GM23338 (cell line): Measurements from ENCODE around the gene MAD2L1BP. TPM values are rescaled to one million over a fixed set of nuclear protein-coding genes. Genes with fewer than 3 reads are reported as not detected.

ENCODE experiments used
- ATAC-seq: fragments of 200-7000 bp; cut with Tn5 transposase; 3 replicates; pipeline ENCODE4 v1.9.1; 2020
- DNase-seq: peaks from one replicate; pipeline ENCODE4 v3.0.0-alpha.2; 2015; ENCODE audit warnings: low spot score
- H2AFZ ChIP-seq: fragments of 200-600 bp; sonication (generic); 2 replicates; pipeline ENCODE4 v1.8.0; 2016; ENCODE audit warnings: antibody characterized with exemption, mild to moderate bottlenecking, moderate library complexity
- H3F3A ChIP-seq: fragments of 200-600 bp; sonication (generic); replicated peaks from 2 replicates; pipeline ENCODE4 v1.8.0; 2017; ENCODE audit warnings: antibody characterized with exemption, mixed run types, low read depth
- H3K27ac ChIP-seq: fragments of 200-600 bp; sonication (generic); 2 replicates; pipeline ENCODE4 v1.6.1; 2016; ENCODE audit warnings: low read depth
- H3K27me3 ChIP-seq: fragments of 200-600 bp; sonication (generic); 2 replicates; pipeline ENCODE4 v1.8.0; 2016; ENCODE audit warnings: mild to moderate bottlenecking, mixed run types, moderate library complexity; ENCODE audit not compliant: insufficient read depth
- H3K36me3 ChIP-seq: fragments of 200-600 bp; sonication (generic); 2 replicates; pipeline ENCODE4 v1.8.0; 2016; ENCODE audit warnings: mild to moderate bottlenecking; ENCODE audit not compliant: insufficient read depth
- H3K4me1 ChIP-seq: fragments of 200-600 bp; sonication (generic); 2 replicates; pipeline ENCODE4 v1.8.0; 2016; ENCODE audit warnings: mild to moderate bottlenecking, moderate library complexity; ENCODE audit not compliant: insufficient read depth
- H3K4me2 ChIP-seq: fragments of 200-600 bp; sonication (generic); 2 replicates; pipeline ENCODE4 v1.7.1; 2017; ENCODE audit warnings: mixed run types
- H3K4me3 ChIP-seq: fragments of 200-600 bp; sonication (generic); 2 replicates; pipeline ENCODE4 v1.6.1; 2016; ENCODE audit warnings: mixed run types
- H3K79me2 ChIP-seq: fragments of 200-600 bp; sonication (generic); replicated peaks from 2 replicates; pipeline ENCODE4 v1.8.0; 2017; ENCODE audit warnings: mild to moderate bottlenecking; ENCODE audit not compliant: insufficient read depth
- H3K9me2 ChIP-seq: fragments of 200-600 bp; sonication (generic); 2 replicates; pipeline ENCODE4 v1.8.0; 2017; ENCODE audit not compliant: insufficient read depth
- H4K20me1 ChIP-seq: fragments of 200-600 bp; sonication (generic); replicated peaks from 2 replicates; pipeline ENCODE4 v1.8.0; 2017; ENCODE audit warnings: mild to moderate bottlenecking; ENCODE audit not compliant: insufficient read depth
- H3K27ac Mint-ChIP-seq: 2 replicates; pipeline ENCODE4 v1.8.0; 2020; ENCODE audit warnings: inconsistent platforms, mild to moderate bottlenecking, moderate library complexity, mixed read lengths
- H3K27me3 Mint-ChIP-seq: 3 replicates; pipeline ENCODE4 v1.8.0; 2022; ENCODE audit warnings: low read depth, mild to moderate bottlenecking, moderate library complexity, mixed read lengths, inconsistent platforms; ENCODE audit not compliant: insufficient read depth, poor library complexity
- H3K36me3 Mint-ChIP-seq: 3 replicates; pipeline ENCODE4 v1.8.0; 2021; ENCODE audit warnings: low read depth, mild to moderate bottlenecking, inconsistent platforms, moderate library complexity, mixed read lengths
- H3K4me1 Mint-ChIP-seq: 3 replicates; pipeline ENCODE4 v1.8.0; 2020; ENCODE audit warnings: mild to moderate bottlenecking, inconsistent platforms, mixed read lengths
- H3K4me3 Mint-ChIP-seq: 3 replicates; pipeline ENCODE4 v1.8.0; 2021; ENCODE audit warnings: moderate library complexity, mild to moderate bottlenecking, inconsistent platforms, mixed read lengths
- H3K9me3 Mint-ChIP-seq: 3 replicates; pipeline ENCODE4 v1.8.0; 2020; ENCODE audit warnings: moderate library complexity, mild to moderate bottlenecking, inconsistent platforms, mixed read lengths
- CREB1 ChIP-seq: fragments of 250-450 bp; sonication (Bioruptor Pico); IDR thresholded peaks from 2 replicates; pipeline ENCODE4 v1.5.0; 2020; ENCODE audit warnings: low read depth, mild to moderate bottlenecking, moderate library complexity
- EZH2 ChIP-seq: fragments of 200-600 bp; sonication (generic); IDR thresholded peaks from one replicate; pipeline ENCODE4 v1.8.0; 2017; ENCODE audit warnings: antibody characterized with exemption, mild to moderate bottlenecking, low read depth; ENCODE audit not compliant: unreplicated experiment
- EZH2phosphoT487 ChIP-seq: fragments of 200-600 bp; sonication (generic); IDR thresholded peaks from one replicate; pipeline ENCODE4 v1.8.1; 2018; ENCODE audit warnings: antibody characterized with exemption; ENCODE audit not compliant: unreplicated experiment
- JUNB ChIP-seq: IDR thresholded peaks from one replicate; pipeline ENCODE4 v1.6.1; 2016; ENCODE audit warnings: antibody characterized with exemption; ENCODE audit not compliant: unreplicated experiment
- NANOG ChIP-seq: IDR thresholded peaks from 2 replicates; pipeline ENCODE4 v1.6.1; 2016; ENCODE audit warnings: antibody characterized with exemption, borderline replicate concordance
- POLR2AphosphoS5 ChIP-seq: IDR thresholded peaks from 2 replicates; pipeline ENCODE4 v1.6.1; 2016; ENCODE audit warnings: antibody characterized with exemption, low read depth
- STAT1 ChIP-seq: IDR thresholded peaks from one replicate; pipeline ENCODE4 v1.6.1; 2016; ENCODE audit warnings: antibody characterized with exemption; ENCODE audit not compliant: unreplicated experiment
- ZNF114 ChIP-seq: fragments of 250-450 bp; sonication (Bioruptor Pico); IDR thresholded peaks from 2 replicates; pipeline ENCODE4 v1.5.0; 2020; ENCODE audit warnings: mild to moderate bottlenecking, moderate library complexity
- ZNF331 ChIP-seq: fragments of 250-450 bp; sonication (Bioruptor Pico); IDR thresholded peaks from 2 replicates; pipeline ENCODE4 v1.5.0; 2020; ENCODE audit warnings: low read depth, mild to moderate bottlenecking, moderate library complexity
- polyA plus RNA-seq: library from polyadenylated mRNA; unstranded; fragments of >200 nt; fragmentation: Nextera tagmentation; extraction: Ambion mirVana; gene quantifications from 2 replicates; pipeline ENCODE4 v1.2.1, GENCODE V29; 2016
- total RNA-seq: library from RNA; depleted of rRNA; stranded (reverse); fragments of >200 nt; shearing (Covaris generic); gene quantifications from 2 replicates; pipeline ENCODE4 v1.2.3, GENCODE V29; 2014
- TF ChIP-seq, protein P1 (sequence below): IDR thresholded peaks from one replicate; pipeline ENCODE4 v1.6.1; 2018; ENCODE audit warnings: antibody characterized with exemption; ENCODE audit not compliant: unreplicated experiment
- TF ChIP-seq, protein P2 (sequence below): fragments of 250-450 bp; sonication (Bioruptor Pico); IDR thresholded peaks from 2 replicates; pipeline ENCODE4 v1.5.0; 2020; ENCODE audit warnings: mild to moderate bottlenecking, moderate library complexity
- TF ChIP-seq, protein P3 (sequence below): IDR thresholded peaks from 2 replicates; pipeline ENCODE4 v1.6.1; 2016; ENCODE audit warnings: antibody characterized with exemption
- TF ChIP-seq, protein P4 (sequence below), 2 experiments: fragments of 200-600 bp in 1 of 2; sonication (generic) in 1 of 2; conservative IDR thresholded peaks; 2 replicates each; pipeline versions ENCODE4 v1.5.1 to v1.6.1; 2016 to 2017; ENCODE audit warnings: antibody characterized with exemption in 2 of 2, low read depth in 2 of 2, mild to moderate bottlenecking in 2 of 2, moderate library complexity in 1 of 2

Gene MAD2L1BP
- total and polyA plus RNA-seq, 2 experiments from 2014 or later: 26.6 to 51.7 TPM

DNA sequence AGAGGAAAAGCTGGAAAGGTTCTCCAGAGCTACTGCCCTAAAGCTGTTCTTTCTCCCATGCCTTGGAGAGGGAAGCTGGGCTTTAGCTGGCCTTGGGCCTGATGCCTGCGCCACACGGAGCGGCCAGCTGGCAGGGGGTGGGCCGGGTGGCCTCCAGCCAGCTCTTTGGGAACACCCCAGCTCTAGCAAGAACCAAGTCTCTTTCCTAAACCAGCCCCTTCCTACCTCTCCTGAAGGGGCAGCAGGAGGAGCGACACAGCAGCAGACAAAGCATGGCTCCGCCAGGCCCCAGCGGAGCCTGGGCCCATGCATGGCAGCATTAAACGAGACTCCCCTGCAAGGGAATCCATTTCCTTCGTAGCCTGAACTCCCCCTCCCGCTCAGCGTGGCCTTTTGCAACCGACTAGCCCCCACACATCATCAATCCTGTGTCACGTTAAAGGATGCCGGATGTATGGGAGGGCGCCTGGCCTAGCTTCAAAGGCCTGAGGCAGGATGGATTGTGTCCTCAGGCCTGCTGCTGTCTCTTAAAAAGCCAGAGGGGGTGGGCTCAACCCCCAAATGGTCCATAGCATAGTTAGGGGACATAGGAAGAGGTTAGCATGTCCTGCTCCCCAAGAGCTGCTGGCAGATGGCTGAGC, 37.9 kb downstream of the MAD2L1BP start:
- H3K27me3 Mint-ChIP-seq: peaks cover 9% of the 10 kb centered on the region
- TF ChIP-seq ZNF331 (CRISPR knock-in tag) (no peak), CREB1 (CRISPR knock-in tag) (no peak), STAT1 (no peak), ZNF114 (CRISPR knock-in tag) (no peak), NANOG (no peak), JUNB (no peak), EZH2phosphoT487 (no peak), EZH2 (no peak), POLR2AphosphoS5 (no peak)
- TF ChIP-seq, protein P1, sequence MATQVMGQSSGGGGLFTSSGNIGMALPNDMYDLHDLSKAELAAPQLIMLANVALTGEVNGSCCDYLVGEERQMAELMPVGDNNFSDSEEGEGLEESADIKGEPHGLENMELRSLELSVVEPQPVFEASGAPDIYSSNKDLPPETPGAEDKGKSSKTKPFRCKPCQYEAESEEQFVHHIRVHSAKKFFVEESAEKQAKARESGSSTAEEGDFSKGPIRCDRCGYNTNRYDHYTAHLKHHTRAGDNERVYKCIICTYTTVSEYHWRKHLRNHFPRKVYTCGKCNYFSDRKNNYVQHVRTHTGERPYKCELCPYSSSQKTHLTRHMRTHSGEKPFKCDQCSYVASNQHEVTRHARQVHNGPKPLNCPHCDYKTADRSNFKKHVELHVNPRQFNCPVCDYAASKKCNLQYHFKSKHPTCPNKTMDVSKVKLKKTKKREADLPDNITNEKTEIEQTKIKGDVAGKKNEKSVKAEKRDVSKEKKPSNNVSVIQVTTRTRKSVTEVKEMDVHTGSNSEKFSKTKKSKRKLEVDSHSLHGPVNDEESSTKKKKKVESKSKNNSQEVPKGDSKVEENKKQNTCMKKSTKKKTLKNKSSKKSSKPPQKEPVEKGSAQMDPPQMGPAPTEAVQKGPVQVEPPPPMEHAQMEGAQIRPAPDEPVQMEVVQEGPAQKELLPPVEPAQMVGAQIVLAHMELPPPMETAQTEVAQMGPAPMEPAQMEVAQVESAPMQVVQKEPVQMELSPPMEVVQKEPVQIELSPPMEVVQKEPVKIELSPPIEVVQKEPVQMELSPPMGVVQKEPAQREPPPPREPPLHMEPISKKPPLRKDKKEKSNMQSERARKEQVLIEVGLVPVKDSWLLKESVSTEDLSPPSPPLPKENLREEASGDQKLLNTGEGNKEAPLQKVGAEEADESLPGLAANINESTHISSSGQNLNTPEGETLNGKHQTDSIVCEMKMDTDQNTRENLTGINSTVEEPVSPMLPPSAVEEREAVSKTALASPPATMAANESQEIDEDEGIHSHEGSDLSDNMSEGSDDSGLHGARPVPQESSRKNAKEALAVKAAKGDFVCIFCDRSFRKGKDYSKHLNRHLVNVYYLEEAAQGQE: no peak
- TF ChIP-seq, protein P2, sequence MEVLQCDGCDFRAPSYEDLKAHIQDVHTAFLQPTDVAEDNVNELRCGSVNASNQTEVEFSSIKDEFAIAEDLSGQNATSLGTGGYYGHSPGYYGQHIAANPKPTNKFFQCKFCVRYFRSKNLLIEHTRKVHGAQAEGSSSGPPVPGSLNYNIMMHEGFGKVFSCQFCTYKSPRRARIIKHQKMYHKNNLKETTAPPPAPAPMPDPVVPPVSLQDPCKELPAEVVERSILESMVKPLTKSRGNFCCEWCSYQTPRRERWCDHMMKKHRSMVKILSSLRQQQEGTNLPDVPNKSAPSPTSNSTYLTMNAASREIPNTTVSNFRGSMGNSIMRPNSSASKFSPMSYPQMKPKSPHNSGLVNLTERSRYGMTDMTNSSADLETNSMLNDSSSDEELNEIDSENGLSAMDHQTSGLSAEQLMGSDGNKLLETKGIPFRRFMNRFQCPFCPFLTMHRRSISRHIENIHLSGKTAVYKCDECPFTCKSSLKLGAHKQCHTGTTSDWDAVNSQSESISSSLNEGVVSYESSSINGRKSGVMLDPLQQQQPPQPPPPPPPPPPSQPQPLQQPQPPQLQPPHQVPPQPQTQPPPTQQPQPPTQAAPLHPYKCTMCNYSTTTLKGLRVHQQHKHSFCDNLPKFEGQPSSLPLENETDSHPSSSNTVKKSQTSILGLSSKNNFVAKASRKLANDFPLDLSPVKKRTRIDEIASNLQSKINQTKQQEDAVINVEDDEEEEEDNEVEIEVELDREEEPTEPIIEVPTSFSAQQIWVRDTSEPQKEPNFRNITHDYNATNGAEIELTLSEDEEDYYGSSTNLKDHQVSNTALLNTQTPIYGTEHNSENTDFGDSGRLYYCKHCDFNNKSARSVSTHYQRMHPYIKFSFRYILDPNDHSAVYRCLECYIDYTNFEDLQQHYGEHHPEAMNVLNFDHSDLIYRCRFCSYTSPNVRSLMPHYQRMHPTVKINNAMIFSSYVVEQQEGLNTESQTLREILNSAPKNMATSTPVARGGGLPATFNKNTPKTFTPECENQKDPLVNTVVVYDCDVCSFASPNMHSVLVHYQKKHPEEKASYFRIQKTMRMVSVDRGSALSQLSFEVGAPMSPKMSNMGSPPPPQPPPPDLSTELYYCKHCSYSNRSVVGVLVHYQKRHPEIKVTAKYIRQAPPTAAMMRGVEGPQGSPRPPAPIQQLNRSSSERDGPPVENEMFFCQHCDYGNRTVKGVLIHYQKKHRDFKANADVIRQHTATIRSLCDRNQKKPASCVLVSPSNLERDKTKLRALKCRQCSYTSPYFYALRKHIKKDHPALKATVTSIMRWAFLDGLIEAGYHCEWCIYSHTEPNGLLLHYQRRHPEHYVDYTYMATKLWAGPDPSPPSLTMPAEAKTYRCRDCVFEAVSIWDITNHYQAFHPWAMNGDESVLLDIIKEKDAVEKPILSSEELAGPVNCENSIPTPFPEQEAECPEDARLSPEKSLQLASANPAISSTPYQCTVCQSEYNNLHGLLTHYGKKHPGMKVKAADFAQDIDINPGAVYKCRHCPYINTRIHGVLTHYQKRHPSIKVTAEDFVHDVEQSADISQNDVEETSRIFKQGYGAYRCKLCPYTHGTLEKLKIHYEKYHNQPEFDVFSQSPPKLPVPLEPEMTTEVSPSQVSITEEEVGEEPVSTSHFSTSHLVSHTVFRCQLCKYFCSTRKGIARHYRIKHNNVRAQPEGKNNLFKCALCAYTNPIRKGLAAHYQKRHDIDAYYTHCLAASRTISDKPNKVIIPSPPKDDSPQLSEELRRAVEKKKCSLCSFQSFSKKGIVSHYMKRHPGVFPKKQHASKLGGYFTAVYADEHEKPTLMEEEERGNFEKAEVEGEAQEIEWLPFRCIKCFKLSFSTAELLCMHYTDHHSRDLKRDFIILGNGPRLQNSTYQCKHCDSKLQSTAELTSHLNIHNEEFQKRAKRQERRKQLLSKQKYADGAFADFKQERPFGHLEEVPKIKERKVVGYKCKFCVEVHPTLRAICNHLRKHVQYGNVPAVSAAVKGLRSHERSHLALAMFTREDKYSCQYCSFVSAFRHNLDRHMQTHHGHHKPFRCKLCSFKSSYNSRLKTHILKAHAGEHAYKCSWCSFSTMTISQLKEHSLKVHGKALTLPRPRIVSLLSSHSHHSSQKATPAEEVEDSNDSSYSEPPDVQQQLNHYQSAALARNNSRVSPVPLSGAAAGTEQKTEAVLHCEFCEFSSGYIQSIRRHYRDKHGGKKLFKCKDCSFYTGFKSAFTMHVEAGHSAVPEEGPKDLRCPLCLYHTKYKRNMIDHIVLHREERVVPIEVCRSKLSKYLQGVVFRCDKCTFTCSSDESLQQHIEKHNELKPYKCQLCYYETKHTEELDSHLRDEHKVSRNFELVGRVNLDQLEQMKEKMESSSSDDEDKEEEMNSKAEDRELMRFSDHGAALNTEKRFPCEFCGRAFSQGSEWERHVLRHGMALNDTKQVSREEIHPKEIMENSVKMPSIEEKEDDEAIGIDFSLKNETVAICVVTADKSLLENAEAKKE (CRISPR knock-in tag): no peak
- TF ChIP-seq, protein P3, sequence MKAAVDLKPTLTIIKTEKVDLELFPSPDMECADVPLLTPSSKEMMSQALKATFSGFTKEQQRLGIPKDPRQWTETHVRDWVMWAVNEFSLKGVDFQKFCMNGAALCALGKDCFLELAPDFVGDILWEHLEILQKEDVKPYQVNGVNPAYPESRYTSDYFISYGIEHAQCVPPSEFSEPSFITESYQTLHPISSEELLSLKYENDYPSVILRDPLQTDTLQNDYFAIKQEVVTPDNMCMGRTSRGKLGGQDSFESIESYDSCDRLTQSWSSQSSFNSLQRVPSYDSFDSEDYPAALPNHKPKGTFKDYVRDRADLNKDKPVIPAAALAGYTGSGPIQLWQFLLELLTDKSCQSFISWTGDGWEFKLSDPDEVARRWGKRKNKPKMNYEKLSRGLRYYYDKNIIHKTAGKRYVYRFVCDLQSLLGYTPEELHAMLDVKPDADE: no peak
- TF ChIP-seq, protein P4, sequence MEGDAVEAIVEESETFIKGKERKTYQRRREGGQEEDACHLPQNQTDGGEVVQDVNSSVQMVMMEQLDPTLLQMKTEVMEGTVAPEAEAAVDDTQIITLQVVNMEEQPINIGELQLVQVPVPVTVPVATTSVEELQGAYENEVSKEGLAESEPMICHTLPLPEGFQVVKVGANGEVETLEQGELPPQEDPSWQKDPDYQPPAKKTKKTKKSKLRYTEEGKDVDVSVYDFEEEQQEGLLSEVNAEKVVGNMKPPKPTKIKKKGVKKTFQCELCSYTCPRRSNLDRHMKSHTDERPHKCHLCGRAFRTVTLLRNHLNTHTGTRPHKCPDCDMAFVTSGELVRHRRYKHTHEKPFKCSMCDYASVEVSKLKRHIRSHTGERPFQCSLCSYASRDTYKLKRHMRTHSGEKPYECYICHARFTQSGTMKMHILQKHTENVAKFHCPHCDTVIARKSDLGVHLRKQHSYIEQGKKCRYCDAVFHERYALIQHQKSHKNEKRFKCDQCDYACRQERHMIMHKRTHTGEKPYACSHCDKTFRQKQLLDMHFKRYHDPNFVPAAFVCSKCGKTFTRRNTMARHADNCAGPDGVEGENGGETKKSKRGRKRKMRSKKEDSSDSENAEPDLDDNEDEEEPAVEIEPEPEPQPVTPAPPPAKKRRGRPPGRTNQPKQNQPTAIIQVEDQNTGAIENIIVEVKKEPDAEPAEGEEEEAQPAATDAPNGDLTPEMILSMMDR (conservative IDR thresholded peaks at IDR 0.05; ENCODE audit: low read depth in 2 of 2): no peak
- Histone ChIP-seq H3K36me3 (peaks cover 5% of the 10 kb centered on the region; the same call in 1 of the 2 replicates), H3K9me2 (no peaks in the 10 kb centered on the region), H3K27me3 (no peaks in the 10 kb centered on the region), H3K79me2 (no peaks in the 10 kb centered on the region), H4K20me1 (peaks cover 3% of the 10 kb centered on the region), H3K27ac (no peak overlapping the region), H3K4me1 (peaks cover 17% of the 10 kb centered on the region), H2AFZ (no peak overlapping the region), H3F3A (0 out of 2 replicates have a peak, but pooled peaks cover 16% of the 10 kb centered on the region), H3K4me3 (no peak overlapping the region), H3K4me2 (no peak overlapping the region)
- H3K4me3 Mint-ChIP-seq: no peak overlapping the region
- H3K27ac Mint-ChIP-seq: no peak overlapping the region
- no peaks in the 10 kb centered on the region for H3K9me3 Mint-ChIP-seq
- H3K4me1 Mint-ChIP-seq: peaks cover 15% of the 10 kb centered on the region
- DNase-seq (no peak), ATAC-seq (no peak)
- peaks cover 53% of the 10 kb centered on the region for H3K36me3 Mint-ChIP-seq
